SH-SY5Y (cell line): ENCODE measurements around the gene DCDC1.

ENCODE experiments used
- GATA2 ChIP-seq: IDR thresholded peaks from 2 replicates; pipeline ENCODE4 v1.6.1; 2011; ENCODE audit warnings: mild to moderate bottlenecking, low read depth, low read length
- GATA3 ChIP-seq: IDR thresholded peaks from 2 replicates; pipeline ENCODE4 v1.6.1; 2011; ENCODE audit warnings: low read depth, mild to moderate bottlenecking, low read length, moderate library complexity

- TF ChIP-seq GATA2: no peak
- TF ChIP-seq GATA3: no peak
These were observed 31.7 kb downstream of the DCDC1 start for GRCh38 chr11:31337806-31338205.
